Measurements from ENCODE around the gene PLA2G5. TPM values are rescaled to one million over a fixed set of nuclear protein-coding genes. Genes with fewer than 3 reads are reported as not detected.

Gene PLA2G5
- total RNA-seq, 4 donors from 2014 or later, result 0.78 to 4.0 TPM; not detected in 2

- TF ChIP-seq CTCF (IDR thresholded peaks at IDR 0.05) (no peak), POLR2A (IDR thresholded peaks at IDR 0.05) (no peak)
- DNase-seq (ENCODE audit: low spot score in 2 of 2), result peak in 1 of 2 donors; percentile 25
- intact Hi-C loops (cut with DNase I; ENCODE audit: low total_unique reads), result no loop called here
- H3K4me3 ChIP-seq (ENCODE audit: low read depth, poor library complexity, severe bottlenecking), result no peak overlapping the region
- 68 to 84% methylated on average over 6 of the region's 6 CpGs for WGBS, 2 donors
Observed at GRCh38 chr1:20071416-20071815, 1.4 kb downstream of the PLA2G5 start.

GRCh38 chr1:20072771-20073170, 2.8 kb downstream of the PLA2G5 start:
- no peak overlapping the region for H3K4me3 ChIP-seq (ENCODE audit: low read depth, poor library complexity, severe bottlenecking)
- WGBS, 2 donors, result 82 to 93% methylated on average over 7 of the region's 7 CpGs
- peak in 1 of 2 donors; percentile 54 for DNase-seq (ENCODE audit: low spot score in 2 of 2)
- no peak for TF ChIP-seq POLR2A (IDR thresholded peaks at IDR 0.05)
- no peak for TF ChIP-seq CTCF (IDR thresholded peaks at IDR 0.05)
- intact Hi-C loops (cut with DNase I; ENCODE audit: low total_unique reads), result no loop called here

GRCh38 chr1:20073256-20073655, 3.3 kb downstream of the PLA2G5 start:
- 92 to 97% methylated on average over 2 of the region's 2 CpGs for WGBS, 2 donors
- TF ChIP-seq CTCF (IDR thresholded peaks at IDR 0.05), result no peak
- TF ChIP-seq POLR2A (IDR thresholded peaks at IDR 0.05), result no peak
- H3K4me3 ChIP-seq (ENCODE audit: low read depth, poor library complexity, severe bottlenecking), result no peak overlapping the region
- intact Hi-C loops (cut with DNase I; ENCODE audit: low total_unique reads), result no loop called here
- peak in 1 of 2 donors; percentile 56 for DNase-seq (ENCODE audit: low spot score in 2 of 2)

- 61 to 64% methylated on average over 11 of the region's 11 CpGs for WGBS, 2 donors
- TF ChIP-seq CTCF (IDR thresholded peaks at IDR 0.05) (no peak), POLR2A (IDR thresholded peaks at IDR 0.05) (no peak)
- DNase-seq (ENCODE audit: low spot score in 2 of 2), result peak in 1 of 2 donors; percentile 82
- intact Hi-C loops (cut with DNase I; ENCODE audit: low total_unique reads), result no loop called here
- H3K4me3 ChIP-seq (ENCODE audit: low read depth, poor library complexity, severe bottlenecking), result no peak overlapping the region
Observed at GRCh38 chr1:20074055-20074724, 4.2 kb downstream of the PLA2G5 start.

GRCh38 chr1:20074725-20075171, 4.8 kb downstream of the PLA2G5 start:
- 51 to 54% methylated on average over 8 of the region's 8 CpGs for WGBS, 2 donors
- H3K4me3 ChIP-seq (ENCODE audit: low read depth, poor library complexity, severe bottlenecking), result no peak overlapping the region
- peak in 1 of 2 donors; percentile 85 for DNase-seq (ENCODE audit: low spot score in 2 of 2)
- no peak for TF ChIP-seq CTCF (IDR thresholded peaks at IDR 0.05)
- TF ChIP-seq POLR2A (IDR thresholded peaks at IDR 0.05), result no peak
- intact Hi-C loops (cut with DNase I; ENCODE audit: low total_unique reads), result no loop called here

- 82 to 98% methylated on average over 2 of the region's 2 CpGs for WGBS, 2 donors
- H3K4me3 ChIP-seq (ENCODE audit: low read depth, poor library complexity, severe bottlenecking), result no peak overlapping the region
- DNase-seq (ENCODE audit: low spot score in 2 of 2), result peak in 1 of 2 donors; percentile 20
- no peak for TF ChIP-seq CTCF (IDR thresholded peaks at IDR 0.05)
- no peak for TF ChIP-seq POLR2A (IDR thresholded peaks at IDR 0.05)
- intact Hi-C loops (cut with DNase I; ENCODE audit: low total_unique reads), result no loop called here
Observed at GRCh38 chr1:20075345-20075744, 5.4 kb downstream of the PLA2G5 start.

Data from lower leg skin (tissue), 4 donors.